HEK293 (cell line): Measurements from ENCODE around the gene PPCDC.
A peak's percentile ranks its signal among the peaks of the same experiment; 100 is the strongest.

Experiments used
- CTCF ChIA-PET: fragments of 350-600 bp; formaldehyde crosslinking; extraction: SDS; loops from one replicate; lab custom pipeline; 2021; ENCODE audit warnings: antibody characterized with exemption; lab: Yijun Ruan, JAX
- POLR2A ChIA-PET: fragments of 300-600 bp; formaldehyde crosslinking; extraction: SDS; loops from one replicate; lab custom pipeline; 2020; ENCODE audit warnings: antibody characterized with exemption, inconsistent platforms; lab: Yijun Ruan, JAX
- H3K27ac ChIP-seq: fragments of 200-500 bp; sonication (Bioruptor generic); 2 replicates; pipeline ENCODE4 v1.5.1; 2014; ENCODE audit warnings: low read depth, low read length, control low read depth, inconsistent platforms; ENCODE audit errors: extremely low read depth
- H3K36me3 ChIP-seq, 2 experiments: fragments of 200-500 bp in 1 of 2; sonication (Bioruptor generic) in 1 of 2; 1 replicate in 1 of 2; 2 replicates in 1 of 2; pipeline ENCODE4 v1.5.1; 2014 to 2017; ENCODE audit warnings: inconsistent platforms in 2 of 2, low read length in 2 of 2; ENCODE audit not compliant: control insufficient read depth in 2 of 2, insufficient read depth in 1 of 2
- H3K4me1 ChIP-seq: fragments of 200-500 bp; sonication (Bioruptor generic); 2 replicates; pipeline ENCODE4 v1.5.1; 2014; ENCODE audit warnings: mild to moderate bottlenecking, low read length, inconsistent platforms; ENCODE audit not compliant: control insufficient read depth, insufficient read depth
- H3K4me3 ChIP-seq: 2 replicates; pipeline ENCODE4 v1.5.1; 2011; ENCODE audit warnings: low read depth, mild to moderate bottlenecking, control low read depth, low read length, moderate library complexity
- H3K9me3 ChIP-seq: fragments of 200-500 bp; sonication (Bioruptor generic); 2 replicates; pipeline ENCODE4 v1.5.1; 2014; ENCODE audit warnings: low read depth, low read length, inconsistent platforms; ENCODE audit not compliant: control insufficient read depth, insufficient read depth
- GLIS1 ChIP-seq: fragments of 450-650 bp; formaldehyde crosslinking; IDR thresholded peaks from 2 replicates; pipeline ENCODE4 v1.5.1; 2016; ENCODE audit warnings: missing biosample characterization, missing genetic modification characterization
- GLIS2 ChIP-seq: fragments of 450-650 bp; formaldehyde crosslinking; IDR thresholded peaks from 2 replicates; pipeline ENCODE4 v1.5.1; 2016; ENCODE audit warnings: missing biosample characterization, missing genetic modification characterization
- HOXC10 ChIP-seq: sonication (generic); formaldehyde crosslinking; IDR thresholded peaks from 2 replicates; pipeline ENCODE4 v1.8.1; 2023; ENCODE audit warnings: mild to moderate bottlenecking, missing genetic modification reagents
- PRDM1 ChIP-seq: fragments of 450-650 bp; formaldehyde crosslinking; IDR thresholded peaks from 2 replicates; pipeline ENCODE4; 2016; ENCODE audit warnings: missing biosample characterization, missing genetic modification characterization
- REPIN1 ChIP-seq: fragments of 450-650 bp; formaldehyde crosslinking; IDR thresholded peaks from 2 replicates; pipeline ENCODE4 v1.5.1; 2017; ENCODE audit warnings: missing biosample characterization, missing genetic modification characterization, low read depth
- SCRT1 ChIP-seq: fragments of 450-650 bp; formaldehyde crosslinking; IDR thresholded peaks from 2 replicates; pipeline ENCODE4 v1.5.1; 2016; ENCODE audit warnings: missing biosample characterization, missing genetic modification characterization, borderline replicate concordance
- TRIM28 ChIP-seq: IDR thresholded peaks from 2 replicates; pipeline ENCODE4 v1.6.1; 2011; ENCODE audit warnings: low read length, control low read depth, borderline replicate concordance
- ZFP37 ChIP-seq: fragments of 450-650 bp; formaldehyde crosslinking; IDR thresholded peaks from 2 replicates; pipeline ENCODE4 v1.5.1; 2016; ENCODE audit warnings: missing biosample characterization, missing genetic modification characterization
- ZFP69B ChIP-seq: fragments of 450-650 bp; formaldehyde crosslinking; IDR thresholded peaks from 2 replicates; pipeline ENCODE4 v1.5.1; 2016; ENCODE audit warnings: missing biosample characterization, missing genetic modification characterization
- ZNF202 ChIP-seq: fragments of 450-650 bp; formaldehyde crosslinking; IDR thresholded peaks from 2 replicates; pipeline ENCODE4 v1.5.1; 2016; ENCODE audit warnings: missing biosample characterization, missing genetic modification characterization, borderline replicate concordance
- ZNF23 ChIP-seq: fragments of 450-650 bp; formaldehyde crosslinking; IDR thresholded peaks from 2 replicates; pipeline ENCODE4 v1.5.1; 2016; ENCODE audit warnings: missing biosample characterization, missing genetic modification characterization, borderline replicate concordance
- ZNF248 ChIP-seq: fragments of 450-650 bp; formaldehyde crosslinking; IDR thresholded peaks from 2 replicates; pipeline ENCODE4 v1.5.1; 2017; ENCODE audit warnings: missing biosample characterization, missing genetic modification characterization
- ZNF398 ChIP-seq: fragments of 450-650 bp; formaldehyde crosslinking; IDR thresholded peaks from 2 replicates; pipeline ENCODE4 v1.5.1; 2017; ENCODE audit warnings: missing biosample characterization, missing genetic modification characterization
- ZNF423 ChIP-seq: fragments of 450-650 bp; formaldehyde crosslinking; IDR thresholded peaks from 2 replicates; pipeline ENCODE4 v1.5.1; 2016; ENCODE audit warnings: missing biosample characterization, missing genetic modification characterization
- ZNF548 ChIP-seq: fragments of 450-650 bp; formaldehyde crosslinking; IDR thresholded peaks from 2 replicates; pipeline ENCODE4 v1.5.1; 2016; ENCODE audit warnings: missing biosample characterization, missing genetic modification characterization
- ZNF549 ChIP-seq: fragments of 450-650 bp; IDR thresholded peaks from 2 replicates; pipeline ENCODE4 v1.5.1; 2018; ENCODE audit warnings: missing biosample characterization, missing genetic modification characterization, mild to moderate bottlenecking, inconsistent platforms, moderate library complexity
- ZNF558 ChIP-seq: fragments of 450-650 bp; formaldehyde crosslinking; IDR thresholded peaks from 2 replicates; pipeline ENCODE4 v1.5.1; 2016; ENCODE audit warnings: missing biosample characterization, missing genetic modification characterization
- ZNF571 ChIP-seq: fragments of 450-650 bp; formaldehyde crosslinking; IDR thresholded peaks from 2 replicates; pipeline ENCODE4 v1.5.0; 2017; ENCODE audit warnings: missing biosample characterization, missing genetic modification characterization
- ZNF623 ChIP-seq: fragments of 450-650 bp; formaldehyde crosslinking; IDR thresholded peaks from 2 replicates; pipeline ENCODE4 v1.5.1; 2016; ENCODE audit warnings: missing biosample characterization, missing genetic modification characterization
- ZNF768 ChIP-seq: fragments of 450-650 bp; formaldehyde crosslinking; IDR thresholded peaks from 2 replicates; pipeline ENCODE4 v1.5.1; 2018; ENCODE audit warnings: missing biosample characterization, mild to moderate bottlenecking, missing genetic modification characterization
- ZSCAN18 ChIP-seq: fragments of 450-650 bp; formaldehyde crosslinking; IDR thresholded peaks from 2 replicates; pipeline ENCODE4 v1.5.1; 2016; ENCODE audit warnings: missing biosample characterization, missing genetic modification characterization
- ZSCAN30 ChIP-seq: fragments of 450-650 bp; IDR thresholded peaks from 2 replicates; pipeline ENCODE4 v1.5.1; 2018; ENCODE audit warnings: missing biosample characterization, mild to moderate bottlenecking, missing genetic modification characterization, moderate library complexity
- TF ChIP-seq, protein P1 (sequence below): fragments of 450-650 bp; formaldehyde crosslinking; IDR thresholded peaks from 2 replicates; pipeline ENCODE4 v1.5.1; 2016; ENCODE audit warnings: missing biosample characterization, missing genetic modification characterization, low read depth
- TF ChIP-seq, protein P2 (sequence below): fragments of 450-650 bp; formaldehyde crosslinking; IDR thresholded peaks from 2 replicates; pipeline ENCODE4 v1.5.1; 2016; ENCODE audit warnings: missing biosample characterization, missing genetic modification characterization

PPCDC gene

GRCh38 chr15:75034615-75035014 is 11.2 kb downstream of the PPCDC start (continued):
- TF ChIP-seq, protein P1, sequence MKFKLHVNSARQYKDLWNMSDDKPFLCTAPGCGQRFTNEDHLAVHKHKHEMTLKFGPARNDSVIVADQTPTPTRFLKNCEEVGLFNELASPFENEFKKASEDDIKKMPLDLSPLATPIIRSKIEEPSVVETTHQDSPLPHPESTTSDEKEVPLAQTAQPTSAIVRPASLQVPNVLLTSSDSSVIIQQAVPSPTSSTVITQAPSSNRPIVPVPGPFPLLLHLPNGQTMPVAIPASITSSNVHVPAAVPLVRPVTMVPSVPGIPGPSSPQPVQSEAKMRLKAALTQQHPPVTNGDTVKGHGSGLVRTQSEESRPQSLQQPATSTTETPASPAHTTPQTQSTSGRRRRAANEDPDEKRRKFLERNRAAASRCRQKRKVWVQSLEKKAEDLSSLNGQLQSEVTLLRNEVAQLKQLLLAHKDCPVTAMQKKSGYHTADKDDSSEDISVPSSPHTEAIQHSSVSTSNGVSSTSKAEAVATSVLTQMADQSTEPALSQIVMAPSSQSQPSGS (tag by site-specific recombination) = no peak
- TF ChIP-seq ZNF23 (tag by site-specific recombination) (no peak), REPIN1 (tag by site-specific recombination) (no peak), ZNF623 (tag by site-specific recombination) (no peak), ZFP37 (tag by site-specific recombination) (no peak), TRIM28 (no peak), ZNF423 (tag by site-specific recombination) (no peak), ZNF571 (tag by site-specific recombination) (no peak), ZNF202 (no peak)
- TF ChIP-seq, protein P2, sequence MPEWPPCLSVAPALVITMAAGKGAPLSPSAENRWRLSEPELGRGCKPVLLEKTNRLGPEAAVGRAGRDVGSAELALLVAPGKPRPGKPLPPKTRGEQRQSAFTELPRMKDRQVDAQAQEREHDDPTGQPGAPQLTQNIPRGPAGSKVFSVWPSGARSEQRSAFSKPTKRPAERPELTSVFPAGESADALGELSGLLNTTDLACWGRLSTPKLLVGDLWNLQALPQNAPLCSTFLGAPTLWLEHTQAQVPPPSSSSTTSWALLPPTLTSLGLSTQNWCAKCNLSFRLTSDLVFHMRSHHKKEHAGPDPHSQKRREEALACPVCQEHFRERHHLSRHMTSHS (tag by site-specific recombination) = no peak

DNA sequence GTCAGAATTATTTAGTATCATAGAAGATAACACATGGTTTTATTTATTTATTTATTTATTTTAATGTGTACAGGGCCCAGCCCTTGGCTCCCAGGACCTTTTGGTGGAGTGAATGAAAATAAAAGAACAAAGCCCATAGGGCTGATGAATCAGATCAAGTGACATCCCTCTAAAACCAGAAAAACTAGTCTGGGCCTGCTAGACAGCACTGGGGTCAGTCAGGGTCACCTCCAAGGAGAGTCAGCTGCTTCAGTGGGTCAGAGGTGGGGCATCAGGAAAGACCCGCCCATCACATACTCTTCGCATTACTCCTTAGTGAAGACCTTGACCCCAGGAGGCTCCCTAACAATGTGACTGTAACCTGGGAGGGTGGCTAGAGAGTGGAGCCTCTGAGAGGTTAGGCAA is 12.8 kb downstream of the PPCDC start:
- no peaks in the 10 kb centered on the region for H3K9me3 ChIP-seq
- TF ChIP-seq ZSCAN18 (tag by site-specific recombination) (no peak), GLIS2 (tag by site-specific recombination) (0 out of 2 replicates have a peak, but pooled peaks have one; percentile 29), ZSCAN30 (tag by site-specific recombination) (no peak), ZNF202 (no peak), ZNF549 (tag by site-specific recombination) (no peak), ZFP69B (no peak), ZNF248 (tag by site-specific recombination) (no peak), ZNF398 (tag by site-specific recombination) (no peak), ZNF768 (tag by site-specific recombination) (no peak), HOXC10 (CRISPR knock-in tag) (no peak), GLIS1 (tag by site-specific recombination) (peak; percentile 25; the same call in 1 of the 2 replicates), ZNF558 (tag by site-specific recombination) (no peak), ZNF548 (no peak), PRDM1 (no peak), SCRT1 (tag by site-specific recombination) (no peak)
- TF ChIP-seq, all 188 proteins: peak for 2
- no peak overlapping the region for H3K4me3 ChIP-seq
- peaks cover 8% of the 10 kb centered on the region; the same call in 1 of the 2 replicates for H3K4me1 ChIP-seq
- CTCF ChIA-PET = interaction anchor here (0.8 to 2.5 kb wide), 6 partner anchors 19 to 272 kb away, joined by 3 to 24 read pairs (median 6); no protein-coding TSS in a partner anchor
- H3K36me3 ChIP-seq = peaks cover 0 to 6% of the 10 kb centered on the region in 2 experiments; a peak in 2 of 3 replicates
- POLR2A ChIA-PET = interaction anchor here (1.5 to 2.1 kb wide), 2 partner anchors 165 to 168 kb away, joined by 11 to 15 read pairs; partner anchors contain the start of gene C15orf39
- no peak overlapping the region for H3K27ac ChIP-seq
